ENCODE measurements around the gene RFX8. TPM values are rescaled to one million over a fixed set of nuclear protein-coding genes. Genes with fewer than 3 reads are reported as not detected.

RFX8 gene
- total RNA-seq, 1 donor from 2014 or later = not detected

DNA sequence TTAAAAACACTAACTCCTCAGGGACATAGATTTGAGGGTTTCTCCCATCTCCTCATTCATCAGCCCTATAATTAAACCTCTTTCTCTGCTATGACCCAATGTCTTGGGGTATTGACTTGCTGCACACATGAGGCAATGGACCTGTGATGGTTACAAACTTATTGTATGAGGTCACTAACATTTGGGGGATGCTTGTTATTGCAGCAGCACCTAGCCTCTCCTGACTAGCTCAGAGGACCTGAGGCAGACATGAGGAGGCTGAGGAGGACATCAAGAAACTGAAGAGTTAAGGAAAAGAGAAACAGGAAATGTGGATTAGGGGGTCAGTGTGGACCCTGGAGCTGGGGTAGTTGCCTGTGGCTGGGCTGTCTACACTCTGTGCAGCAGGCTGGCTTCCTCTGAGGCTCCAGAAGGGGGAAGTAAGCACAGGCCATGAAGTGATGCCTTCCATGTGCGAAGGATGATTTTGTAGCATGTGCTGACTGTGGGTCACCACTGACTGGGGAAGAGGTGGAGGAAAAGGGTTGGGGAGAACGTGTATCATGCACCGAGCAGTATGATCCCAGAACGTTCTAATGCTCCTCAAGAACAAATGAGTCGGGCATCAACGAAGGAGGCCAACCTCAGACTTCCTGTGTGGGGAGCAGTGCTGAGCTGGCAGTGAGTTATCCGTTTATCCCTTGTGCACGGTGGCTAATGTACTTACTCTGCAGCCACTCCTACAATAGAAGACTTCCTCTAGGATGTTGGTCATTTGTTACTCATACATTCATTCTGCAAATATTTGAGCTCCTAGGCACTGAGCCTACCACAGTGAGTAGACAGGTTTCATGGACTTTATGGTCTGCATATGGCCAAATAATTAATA is 42.1 kb upstream of the RFX8 start:
- H3K27ac ChIP-seq (replicated peaks) = no peak overlapping the region
- no peaks in the 10 kb centered on the region for H3K27me3 ChIP-seq (ENCODE audit: low read depth)
- intact Hi-C loops (cut with micrococcal nuclease) = loop anchor here (5.0 kb wide), 1 partner anchor 315 kb away; no protein-coding TSS in a partner anchor
- no peaks in the 10 kb centered on the region for H3K36me3 ChIP-seq
- no peaks in the 10 kb centered on the region for H3K9me3 ChIP-seq (replicated peaks)
- TF ChIP-seq, protein P1, sequence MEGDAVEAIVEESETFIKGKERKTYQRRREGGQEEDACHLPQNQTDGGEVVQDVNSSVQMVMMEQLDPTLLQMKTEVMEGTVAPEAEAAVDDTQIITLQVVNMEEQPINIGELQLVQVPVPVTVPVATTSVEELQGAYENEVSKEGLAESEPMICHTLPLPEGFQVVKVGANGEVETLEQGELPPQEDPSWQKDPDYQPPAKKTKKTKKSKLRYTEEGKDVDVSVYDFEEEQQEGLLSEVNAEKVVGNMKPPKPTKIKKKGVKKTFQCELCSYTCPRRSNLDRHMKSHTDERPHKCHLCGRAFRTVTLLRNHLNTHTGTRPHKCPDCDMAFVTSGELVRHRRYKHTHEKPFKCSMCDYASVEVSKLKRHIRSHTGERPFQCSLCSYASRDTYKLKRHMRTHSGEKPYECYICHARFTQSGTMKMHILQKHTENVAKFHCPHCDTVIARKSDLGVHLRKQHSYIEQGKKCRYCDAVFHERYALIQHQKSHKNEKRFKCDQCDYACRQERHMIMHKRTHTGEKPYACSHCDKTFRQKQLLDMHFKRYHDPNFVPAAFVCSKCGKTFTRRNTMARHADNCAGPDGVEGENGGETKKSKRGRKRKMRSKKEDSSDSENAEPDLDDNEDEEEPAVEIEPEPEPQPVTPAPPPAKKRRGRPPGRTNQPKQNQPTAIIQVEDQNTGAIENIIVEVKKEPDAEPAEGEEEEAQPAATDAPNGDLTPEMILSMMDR (IDR thresholded peaks at IDR 0.05; ENCODE audit: borderline replicate concordance) = no peak
- peaks cover 37% of the 10 kb centered on the region for H3K4me1 ChIP-seq
- DNase-seq = no peak
- H3K4me3 ChIP-seq = no peak overlapping the region

DNA sequence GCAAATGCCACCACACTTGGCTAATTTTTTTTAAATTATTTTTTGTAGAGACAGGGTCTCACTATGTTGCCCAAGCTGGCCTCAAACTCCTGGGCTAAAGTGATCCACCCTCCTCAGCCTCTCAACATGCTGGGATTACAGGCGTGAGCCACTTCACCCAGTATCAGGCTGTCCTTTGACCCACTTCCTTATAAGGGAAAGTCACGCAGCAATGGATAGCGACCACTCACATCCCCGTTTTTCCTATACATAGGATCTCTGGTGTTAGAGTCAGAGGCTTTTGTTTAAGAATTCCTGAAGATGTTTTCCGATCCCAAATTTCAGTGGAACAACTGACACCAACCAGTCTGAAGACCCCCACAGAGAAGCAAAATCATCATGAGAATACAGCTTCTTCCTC is 41.4 kb upstream of the RFX8 start:
- Histone ChIP-seq H3K9me3 (replicated peaks) (no peaks in the 10 kb centered on the region), H3K36me3 (no peaks in the 10 kb centered on the region), H3K27ac (replicated peaks) (no peak overlapping the region), H3K27me3 (ENCODE audit: low read depth) (no peaks in the 10 kb centered on the region), H3K4me3 (no peak overlapping the region), H3K4me1 (peaks cover 37% of the 10 kb centered on the region)
- no peak for DNase-seq
- intact Hi-C loops (cut with micrococcal nuclease) = loop anchor here (5.0 kb wide), 1 partner anchor 316 kb away; no protein-coding TSS in a partner anchor
- TF ChIP-seq, protein P1 (IDR thresholded peaks at IDR 0.05; ENCODE audit: borderline replicate concordance) = no peak

DNA sequence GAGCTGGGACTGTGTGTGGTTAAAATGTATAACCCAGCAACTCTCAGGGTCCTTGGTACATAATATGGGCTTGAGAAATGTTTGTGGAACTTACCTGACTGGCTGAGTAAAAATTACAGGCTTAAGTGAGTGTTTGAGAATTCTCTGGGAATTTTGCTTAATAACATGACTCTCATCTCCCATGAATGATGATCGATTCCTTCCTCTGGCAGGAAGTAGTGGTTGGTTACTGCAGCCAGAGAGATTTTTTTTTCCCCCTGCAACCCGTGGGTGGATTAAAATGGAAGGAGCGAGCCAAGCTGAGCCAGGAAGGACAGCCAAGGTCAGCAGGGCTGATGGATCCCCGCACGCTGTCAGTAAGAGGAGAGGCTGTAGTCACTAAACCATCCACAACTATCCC is 40.6 kb upstream of the RFX8 start:
- Histone ChIP-seq H3K4me3 (no peak overlapping the region), H3K27ac (replicated peaks) (peak overlapping the region; percentile 50), H3K4me1 (peaks cover 33% of the 10 kb centered on the region), H3K27me3 (ENCODE audit: low read depth) (no peaks in the 10 kb centered on the region), H3K9me3 (replicated peaks) (no peaks in the 10 kb centered on the region), H3K36me3 (no peaks in the 10 kb centered on the region)
- DNase-seq = peak; percentile 41
- TF ChIP-seq, protein P1 (IDR thresholded peaks at IDR 0.05; ENCODE audit: borderline replicate concordance) = no peak
- intact Hi-C loops (cut with micrococcal nuclease) = loop anchor here (5.0 kb wide), 1 partner anchor 317 kb away; no protein-coding TSS in a partner anchor

DNA sequence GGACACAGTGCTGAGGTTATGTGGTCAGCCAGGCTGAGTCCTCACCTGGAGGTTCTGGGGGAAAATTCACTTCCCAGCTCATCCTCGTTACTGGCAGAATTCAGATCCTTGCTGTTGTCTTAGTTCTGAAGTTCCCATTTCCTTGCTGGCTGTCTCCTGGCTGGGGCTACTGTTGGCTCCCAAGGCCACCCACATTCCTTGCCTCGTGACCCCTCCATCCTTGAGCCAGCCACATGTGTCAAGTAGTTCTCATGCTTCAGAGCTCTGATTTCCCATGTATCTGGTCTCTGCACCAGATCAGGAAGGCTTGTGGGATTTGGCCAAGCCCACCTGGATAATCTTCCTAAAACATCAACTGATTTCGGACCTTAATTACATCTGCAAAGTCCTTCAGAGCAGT is 38.1 kb upstream of the RFX8 start:
- DNase-seq = no peak

DNA sequence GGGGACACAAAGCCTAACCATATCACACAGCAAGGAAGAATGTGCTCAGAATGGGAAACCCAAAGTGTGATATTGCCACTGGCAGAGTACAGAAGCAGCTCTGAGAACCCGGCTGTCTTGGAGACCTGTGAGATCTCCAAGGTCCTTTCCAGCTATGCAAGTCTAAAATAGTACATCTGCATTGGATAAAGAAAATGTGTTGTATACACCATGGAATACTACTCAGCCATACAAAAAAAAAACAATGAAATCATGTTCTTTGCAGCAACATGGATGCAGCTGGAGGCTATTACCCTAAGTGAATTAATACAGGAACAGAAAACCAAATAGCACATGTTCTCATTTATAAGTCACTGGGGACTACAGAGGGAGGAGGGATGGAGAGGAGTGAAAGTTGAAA is 36.5 kb upstream of the RFX8 start:
- Histone ChIP-seq H3K4me1 (peaks cover 15% of the 10 kb centered on the region), H3K4me3 (no peak overlapping the region), H3K36me3 (no peaks in the 10 kb centered on the region), H3K27me3 (ENCODE audit: low read depth) (no peaks in the 10 kb centered on the region), H3K27ac (replicated peaks) (no peak overlapping the region), H3K9me3 (replicated peaks) (no peaks in the 10 kb centered on the region)
- TF ChIP-seq, protein P1 (IDR thresholded peaks at IDR 0.05; ENCODE audit: borderline replicate concordance) = no peak
- DNase-seq = no peak
- intact Hi-C loops (cut with micrococcal nuclease) = no loop called here

More for the DNA sequence above, 38.1 kb upstream of the RFX8 start:
- Histone ChIP-seq H3K27me3 (ENCODE audit: low read depth) (no peaks in the 10 kb centered on the region), H3K4me3 (no peak overlapping the region), H3K4me1 (peaks cover 15% of the 10 kb centered on the region), H3K36me3 (no peaks in the 10 kb centered on the region), H3K9me3 (replicated peaks) (no peaks in the 10 kb centered on the region), H3K27ac (replicated peaks) (no peak overlapping the region)
- intact Hi-C loops (cut with micrococcal nuclease) = no loop called here
- TF ChIP-seq, protein P1 (IDR thresholded peaks at IDR 0.05; ENCODE audit: borderline replicate concordance) = no peak

All from left ventricle myocardium inferior (tissue), 1 donor.